Measurements from ENCODE around the gene TOMM20.
A peak's percentile ranks its signal among the peaks of the same experiment; 100 is the strongest.
"Not testable (repeated sequence)": the region's sequence is repeated elsewhere in the genome, so short reads cannot be mapped to it uniquely, and the experiment has no call there.

TOMM20 gene

DNA sequence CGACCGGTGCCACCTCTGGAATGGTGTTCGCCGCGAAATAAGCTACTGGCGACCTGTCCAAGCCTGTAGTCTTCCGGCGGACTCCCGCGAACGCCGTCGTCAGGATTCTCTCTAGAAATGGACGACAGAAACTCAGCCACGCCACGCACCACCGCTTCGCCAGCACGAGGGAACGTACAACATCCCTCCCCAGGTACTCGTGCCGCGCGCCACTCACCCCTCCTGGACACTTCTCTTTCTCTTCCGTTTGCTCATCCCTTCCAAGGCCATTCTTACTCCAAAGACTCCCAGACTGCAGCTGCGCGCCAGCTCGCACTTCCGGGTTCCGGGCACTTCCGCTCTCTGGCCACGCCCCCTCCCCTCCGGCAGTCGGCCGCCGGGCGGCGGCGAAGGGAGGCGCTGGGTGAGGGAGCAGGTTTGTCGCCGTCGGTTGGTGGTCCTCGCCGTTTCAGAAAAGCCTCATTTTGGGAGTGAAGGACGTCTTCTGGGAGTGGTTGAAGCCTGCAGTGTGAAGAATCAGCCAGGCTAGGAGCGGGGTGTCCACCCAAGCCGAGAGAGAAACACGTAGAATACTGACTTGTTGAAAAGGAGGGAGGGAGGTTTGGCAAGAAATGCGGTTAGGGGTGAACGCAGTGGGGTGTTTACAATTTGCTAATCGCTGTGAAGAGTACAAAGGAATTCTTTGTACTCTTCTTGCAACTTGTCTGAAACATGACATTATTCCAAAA lies 32.5 kb upstream of the TOMM20 start, which contains the start of gene RBM34:
RBM34 (minus strand) TSS at position 294 of the 728 bp plus-strand sequence; CDS start at position 270, 24 bp downstream.
- DNase-seq = peak; percentile 95
- H3K18ac ChIP-seq (ENCODE audit: low read length) = peak within 1 kb of the TSS; percentile 70
- no peaks in the 10 kb centered on the region for H3K27me3 ChIP-seq (ENCODE audit: insufficient read depth, low read length, poor library complexity)

GRCh38 chr1:235160383-235160956 lies 31.8 kb upstream of the TOMM20 start:
- H3K4me2 ChIP-seq (ENCODE audit: low read length) = peak overlapping the region; percentile 66
- H3K27ac ChIP-seq (ENCODE audit: low read depth, low read length) = peak overlapping the region; percentile 80
- peak overlapping the region; percentile 98 for H3K9ac ChIP-seq (ENCODE audit: low read length)
- peaks cover 11% of the 10 kb centered on the region for H3K79me2 ChIP-seq (ENCODE audit: control insufficient read depth, insufficient read depth, low read length)
- peak overlapping the region; percentile 87 for H2BK5ac ChIP-seq (ENCODE audit: low read length)
- no CpG with 5 or more reads among the region's 14 CpGs for whole genome bisulfite sequencing (ENCODE audit: extremely low coverage, insufficient coverage, low lambda C conversion rate)
- peak overlapping the region; percentile 99 for H3K4me3 ChIP-seq (ENCODE audit: low read length)
- peaks cover 6% of the 10 kb centered on the region for H3K79me1 ChIP-seq (ENCODE audit: low read length)
- H3K27me3 ChIP-seq (ENCODE audit: insufficient read depth, low read length, poor library complexity) = no peaks in the 10 kb centered on the region
- no peak overlapping the region for H2AK5ac ChIP-seq (ENCODE audit: low read length)
- no peak overlapping the region for H2BK15ac ChIP-seq (replicated peaks; ENCODE audit: low read depth)
- peak overlapping the region; percentile 70 for H3K18ac ChIP-seq (ENCODE audit: low read length)
- peak overlapping the region; percentile 89 for H3K23ac ChIP-seq (ENCODE audit: low read length)
- H3K36me3 ChIP-seq (ENCODE audit: control insufficient read depth, insufficient read depth, low read length) = peaks cover 2% of the 10 kb centered on the region
- no peak overlapping the region for H4K5ac ChIP-seq (ENCODE audit: low read length)
- H3K56ac ChIP-seq (ENCODE audit: low read length) = peak overlapping the region; percentile 99
- H4K8ac ChIP-seq (ENCODE audit: low read depth, low read length) = no peak overlapping the region
- H3K4ac ChIP-seq (ENCODE audit: low read depth, low read length) = no peak overlapping the region
- no peaks in the 10 kb centered on the region for H3K4me1 ChIP-seq (ENCODE audit: control insufficient read depth, low read depth, low read length)
- DNase-seq = peak; percentile 80
- H2BK120ac ChIP-seq (ENCODE audit: low read depth, low read length) = no peak overlapping the region

More for the DNA sequence above, 32.5 kb upstream of the TOMM20 start, which contains the start of gene RBM34:
- Histone ChIP-seq H2BK120ac (ENCODE audit: low read depth, low read length) (no peak within 1 kb of the TSS), H3K79me2 (ENCODE audit: control insufficient read depth, insufficient read depth, low read length) (peaks cover 11% of the 10 kb centered on the region), H3K23ac (ENCODE audit: low read length) (peak within 1 kb of the TSS; percentile 89), H3K36me3 (ENCODE audit: control insufficient read depth, insufficient read depth, low read length) (peaks cover 2% of the 10 kb centered on the region), H2AK5ac (ENCODE audit: low read length) (no peak within 1 kb of the TSS), H2BK5ac (ENCODE audit: low read length) (peak within 1 kb of the TSS; percentile 87), H3K4me1 (ENCODE audit: control insufficient read depth, low read depth, low read length) (no peaks in the 10 kb centered on the region), H3K9ac (ENCODE audit: low read length) (peak within 1 kb of the TSS; percentile 98), H3K4me3 (ENCODE audit: low read length) (peak within 1 kb of the TSS; percentile 99), H3K56ac (ENCODE audit: low read length) (peak within 1 kb of the TSS; percentile 99), H3K4me2 (ENCODE audit: low read length) (peak within 1 kb of the TSS; percentile 66), H3K79me1 (ENCODE audit: low read length) (peaks cover 6% of the 10 kb centered on the region), H3K27ac (ENCODE audit: low read depth, low read length) (peak within 1 kb of the TSS; percentile 82), H4K5ac (ENCODE audit: low read length) (no peak within 1 kb of the TSS), H2BK15ac (replicated peaks; ENCODE audit: low read depth) (no peak within 1 kb of the TSS), H4K8ac (ENCODE audit: low read depth, low read length) (peak within 1 kb of the TSS; percentile 58), H3K4ac (ENCODE audit: low read depth, low read length) (no peak within 1 kb of the TSS)
- no CpG with 5 or more reads among the region's 52 CpGs for WGBS (ENCODE audit: extremely low coverage, insufficient coverage, low lambda C conversion rate)

DNA sequence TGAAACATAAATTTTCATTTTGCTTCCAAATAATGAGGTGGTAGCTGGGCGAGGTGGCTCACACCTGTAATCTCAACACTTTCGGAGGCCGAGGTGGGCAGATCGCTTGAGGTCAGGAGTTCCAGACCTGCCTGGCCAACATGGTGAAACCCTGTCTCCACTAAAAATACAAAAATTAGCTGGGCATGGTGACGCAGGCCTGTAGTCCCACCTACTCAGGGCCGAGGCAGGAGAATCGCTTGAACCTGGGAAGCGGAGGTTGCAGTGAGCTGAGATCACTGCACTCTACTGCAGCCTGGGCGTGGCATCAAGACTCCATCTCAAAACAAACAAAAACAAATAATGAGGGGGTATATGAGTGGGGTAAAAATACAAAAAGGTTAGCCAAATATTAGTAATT lies 31.3 kb upstream of the TOMM20 start:
- H3K27ac ChIP-seq (ENCODE audit: low read depth, low read length); H4K8ac ChIP-seq (ENCODE audit: low read depth, low read length); H3K4me1 ChIP-seq (ENCODE audit: control insufficient read depth, low read depth, low read length); H2AK5ac ChIP-seq (ENCODE audit: low read length); H2BK15ac ChIP-seq (replicated peaks; ENCODE audit: low read depth); H3K36me3 ChIP-seq (ENCODE audit: control insufficient read depth, insufficient read depth, low read length); H3K23ac ChIP-seq (ENCODE audit: low read length); H3K4me2 ChIP-seq (ENCODE audit: low read length); H4K5ac ChIP-seq (ENCODE audit: low read length); H2BK120ac ChIP-seq (ENCODE audit: low read depth, low read length); H3K4ac ChIP-seq (ENCODE audit: low read depth, low read length); H2BK5ac ChIP-seq (ENCODE audit: low read length); H3K27me3 ChIP-seq (ENCODE audit: insufficient read depth, low read length, poor library complexity); H3K18ac ChIP-seq (ENCODE audit: low read length); H3K4me3 ChIP-seq (ENCODE audit: low read length); H3K79me1 ChIP-seq (ENCODE audit: low read length): not testable (repeated sequence)
- H3K9ac ChIP-seq (ENCODE audit: low read length) = peak overlapping the region; percentile 34
- peaks cover 11% of the 10 kb centered on the region for H3K79me2 ChIP-seq (ENCODE audit: control insufficient read depth, insufficient read depth, low read length)
- WGBS (ENCODE audit: extremely low coverage, insufficient coverage, low lambda C conversion rate) = no CpG with 5 or more reads among the region's 9 CpGs
- DNase-seq = peak; percentile 13
- peak overlapping the region; percentile 17 for H3K56ac ChIP-seq (ENCODE audit: low read length)

DNA sequence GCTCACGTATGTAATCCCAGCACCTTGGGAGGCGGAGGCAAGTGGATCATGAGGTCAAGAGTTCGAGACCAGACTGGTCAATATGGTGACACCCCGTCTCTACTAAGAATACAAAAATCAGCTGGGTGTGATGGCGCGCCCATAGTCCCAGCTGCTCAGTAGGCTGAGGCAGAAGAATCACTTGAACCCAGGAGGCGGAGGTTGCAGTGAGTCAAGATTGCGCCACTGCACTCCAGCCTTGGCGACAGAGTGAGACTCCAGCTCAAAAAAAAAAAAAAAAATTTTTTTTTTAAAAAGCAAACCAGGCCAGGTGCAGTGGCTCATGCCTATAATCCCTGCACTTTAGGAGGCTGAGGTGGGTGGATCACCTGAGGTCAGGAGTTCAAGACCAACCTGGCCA lies 30.6 kb upstream of the TOMM20 start:
- WGBS (ENCODE audit: extremely low coverage, insufficient coverage, low lambda C conversion rate) = no CpG with 5 or more reads among the region's 9 CpGs
- not testable (repeated sequence) for H3K23ac ChIP-seq (ENCODE audit: low read length); H3K36me3 ChIP-seq (ENCODE audit: control insufficient read depth, insufficient read depth, low read length); H3K4me2 ChIP-seq (ENCODE audit: low read length); H3K27ac ChIP-seq (ENCODE audit: low read depth, low read length); H3K18ac ChIP-seq (ENCODE audit: low read length); H3K4ac ChIP-seq (ENCODE audit: low read depth, low read length); H3K56ac ChIP-seq (ENCODE audit: low read length); H4K8ac ChIP-seq (ENCODE audit: low read depth, low read length); H3K27me3 ChIP-seq (ENCODE audit: insufficient read depth, low read length, poor library complexity); DNase-seq; H4K5ac ChIP-seq (ENCODE audit: low read length); H3K79me1 ChIP-seq (ENCODE audit: low read length); H2BK15ac ChIP-seq (replicated peaks; ENCODE audit: low read depth); H2BK120ac ChIP-seq (ENCODE audit: low read depth, low read length); H2BK5ac ChIP-seq (ENCODE audit: low read length); H2AK5ac ChIP-seq (ENCODE audit: low read length); H3K9ac ChIP-seq (ENCODE audit: low read length); H3K4me3 ChIP-seq (ENCODE audit: low read length); H3K4me1 ChIP-seq (ENCODE audit: control insufficient read depth, low read depth, low read length)
- H3K79me2 ChIP-seq (ENCODE audit: control insufficient read depth, insufficient read depth, low read length) = peaks cover 11% of the 10 kb centered on the region

GRCh38 chr1:235158680-235159079 lies 30.0 kb upstream of the TOMM20 start:
- Histone ChIP-seq H3K9ac (ENCODE audit: low read length) (no peak overlapping the region), H3K4ac (ENCODE audit: low read depth, low read length) (no peak overlapping the region), H3K18ac (ENCODE audit: low read length) (no peak overlapping the region), H3K23ac (ENCODE audit: low read length) (no peak overlapping the region), H3K56ac (ENCODE audit: low read length) (no peak overlapping the region), H3K27me3 (ENCODE audit: insufficient read depth, low read length, poor library complexity) (no peaks in the 10 kb centered on the region), H4K5ac (ENCODE audit: low read length) (no peak overlapping the region), H3K4me3 (ENCODE audit: low read length) (no peak overlapping the region), H2BK5ac (ENCODE audit: low read length) (no peak overlapping the region), H2BK120ac (ENCODE audit: low read depth, low read length) (no peak overlapping the region), H2BK15ac (replicated peaks; ENCODE audit: low read depth) (no peak overlapping the region), H2AK5ac (ENCODE audit: low read length) (no peak overlapping the region), H3K4me2 (ENCODE audit: low read length) (no peak overlapping the region), H3K4me1 (ENCODE audit: control insufficient read depth, low read depth, low read length) (no peaks in the 10 kb centered on the region), H4K8ac (ENCODE audit: low read depth, low read length) (no peak overlapping the region), H3K36me3 (ENCODE audit: control insufficient read depth, insufficient read depth, low read length) (peaks cover 2% of the 10 kb centered on the region), H3K27ac (ENCODE audit: low read depth, low read length) (no peak overlapping the region), H3K79me1 (ENCODE audit: low read length) (peaks cover 6% of the 10 kb centered on the region), H3K79me2 (ENCODE audit: control insufficient read depth, insufficient read depth, low read length) (peaks cover 11% of the 10 kb centered on the region)
- WGBS (ENCODE audit: extremely low coverage, insufficient coverage, low lambda C conversion rate) = no CpG with 5 or more reads among the region's 6 CpGs
- no peak for DNase-seq

Measured in mesendoderm (in vitro differentiated cells).